CD14-positive monocyte (primary cell): ENCODE results near the gene TMEM63C. TPM values are rescaled to one million over a fixed set of nuclear protein-coding genes. Genes with fewer than 3 reads are reported as not detected.

ENCODE experiments used
- DNase-seq, 3 donors: peaks; one replicate each; pipeline ENCODE4 v3.0.0-alpha.2; 2011 to 2022
- H2AFZ ChIP-seq: 2 replicates; pipeline ENCODE4 v1.6.0; 2012; ENCODE audit warnings: mild to moderate bottlenecking, low read depth, low read length, inconsistent platforms; ENCODE audit not compliant: insufficient read depth, poor library complexity, severe bottlenecking
- H3K27ac ChIP-seq, 2 donors: 1 replicate in 1 of 2; 2 replicates in 1 of 2; pipeline ENCODE4 v1.5.1; 2012 to 2013; ENCODE audit warnings: low read length in 2 of 2, control low read depth in 1 of 2, inconsistent platforms in 1 of 2, low read depth in 1 of 2, mild to moderate bottlenecking in 1 of 2
- H3K27me3 ChIP-seq, 2 donors: one replicate each; pipeline versions ENCODE4 v1.6.0 to v1.6.1; 2011 to 2013; ENCODE audit warnings: low read length in 2 of 2; ENCODE audit not compliant: control insufficient read depth in 2 of 2, insufficient read depth in 2 of 2
- H3K36me3 ChIP-seq, 2 donors: replicated peaks in 1 of 2; 1 replicate in 1 of 2; 2 replicates in 1 of 2; pipeline versions ENCODE4 v1.5.1 to v1.6.1; 2012 to 2013; ENCODE audit warnings: low read length in 2 of 2, control low read depth in 1 of 2, inconsistent platforms in 1 of 2, mild to moderate bottlenecking in 1 of 2; ENCODE audit not compliant: insufficient read depth in 2 of 2, control insufficient read depth in 1 of 2
- H3K4me1 ChIP-seq, 2 donors: 1 replicate in 1 of 2; 2 replicates in 1 of 2; pipeline versions ENCODE4 v1.5.1 to v1.6.1; 2012 to 2013; ENCODE audit warnings: low read length in 2 of 2, control low read depth in 1 of 2, inconsistent platforms in 1 of 2, mild to moderate bottlenecking in 1 of 2, moderate library complexity in 1 of 2; ENCODE audit not compliant: insufficient read depth in 2 of 2, control insufficient read depth in 1 of 2
- H3K4me2 ChIP-seq: replicated peaks from 2 replicates; pipeline ENCODE3; 2012; ENCODE audit warnings: low read length, moderate library complexity, mild to moderate bottlenecking; ENCODE audit not compliant: poor library complexity, severe bottlenecking; ENCODE audit errors: extremely low read depth
- H3K4me3 ChIP-seq, 3 experiments: fragments of 200-600 bp in 1 of 3; sonication (generic) in 1 of 3; replicated peaks in 1 of 3; 1 replicate in 2 of 3; 2 replicates in 1 of 3; pipeline ENCODE4 v1.5.1; 2011 to 2013; ENCODE audit warnings: low read length in 3 of 3, mild to moderate bottlenecking in 3 of 3, control low read depth in 2 of 3, low read depth in 2 of 3, inconsistent platforms in 1 of 3, moderate library complexity in 1 of 3
- H3K79me2 ChIP-seq: 2 replicates; pipeline ENCODE4 v1.6.0; 2012; ENCODE audit warnings: mild to moderate bottlenecking, control low read depth, inconsistent platforms, low read length, moderate library complexity; ENCODE audit not compliant: insufficient read depth
- H3K9ac ChIP-seq: 2 replicates; pipeline ENCODE4 v1.6.0; 2017; ENCODE audit warnings: low read length, mild to moderate bottlenecking; ENCODE audit not compliant: insufficient read depth, poor library complexity, severe bottlenecking
- H3K9me3 ChIP-seq, 2 donors: replicated peaks in 1 of 2; 1 replicate in 1 of 2; 2 replicates in 1 of 2; pipeline versions ENCODE4 v1.5.1 to v1.6.1; 2012 to 2013; ENCODE audit warnings: low read length in 2 of 2, control low read depth in 1 of 2; ENCODE audit not compliant: control insufficient read depth in 1 of 2, insufficient read depth in 1 of 2
- H4K20me1 ChIP-seq: 2 replicates; pipeline ENCODE4 v1.6.0; 2012; ENCODE audit warnings: mild to moderate bottlenecking, low read length, control low read depth, moderate library complexity; ENCODE audit not compliant: insufficient read depth
- H3K27ac Mint-ChIP-seq, 7 donors: one replicate each; pipeline ENCODE4 v1.8.0; 2020; ENCODE audit warnings: mild to moderate bottlenecking in 7 of 7, mixed read lengths in 7 of 7, moderate library complexity in 6 of 7, inconsistent platforms in 2 of 7
- H3K27me3 Mint-ChIP-seq, 3 donors: one replicate each; pipeline ENCODE4 v1.8.0; 2021 to 2022; ENCODE audit warnings: low read depth in 3 of 3, mild to moderate bottlenecking in 3 of 3, mixed read lengths in 3 of 3, moderate library complexity in 3 of 3, inconsistent platforms in 1 of 3
- H3K36me3 Mint-ChIP-seq, 2 donors: one replicate each; pipeline ENCODE4 v1.8.0; 2020; ENCODE audit warnings: mixed read lengths in 2 of 2, inconsistent platforms in 1 of 2, mild to moderate bottlenecking in 1 of 2
- H3K4me1 Mint-ChIP-seq: one replicate; pipeline ENCODE4 v1.8.0; 2020; ENCODE audit warnings: mild to moderate bottlenecking, mixed read lengths
- H3K4me3 Mint-ChIP-seq, 2 donors: one replicate each; pipeline ENCODE4 v1.8.0; 2020; ENCODE audit warnings: mild to moderate bottlenecking in 2 of 2, mixed read lengths in 2 of 2, moderate library complexity in 1 of 2
- H3K9me3 Mint-ChIP-seq, 7 donors: one replicate each; pipeline ENCODE4 v1.8.0; 2020 to 2022; ENCODE audit warnings: mixed read lengths in 7 of 7, mild to moderate bottlenecking in 6 of 7, moderate library complexity in 6 of 7, inconsistent platforms in 2 of 7
- WGBS: methylation state at CpG from one replicate; pipeline ENCODE4 v1.1.5; 2013; ENCODE audit warnings: missing lambda C conversion rate; ENCODE audit not compliant: insufficient coverage; 5-methylcytosine and 5-hydroxymethylcytosine counted together
- intact Hi-C, 2 donors: fragments of 100-400 bp; cut with micrococcal nuclease; formaldehyde crosslinking; loops; one replicate each; pipeline versions ENCODE4 v1.15.0 to v1.15.1; 2023
- polyA plus RNA-seq, 3 donors: library from polyadenylated mRNA; depleted of rRNA in 1 of 3; unstranded in 2 of 3; stranded (reverse) in 1 of 3; fragments of 300-500 nt in 2 of 3; fragments of >200 nt in 1 of 3; fragmentation: Illumina TruSeq in 2 of 3; gene quantifications; 1 replicate in 2 of 3; 2 replicates in 1 of 3; pipeline ENCODE4 v1.2.3, GENCODE V29; 2012 to 2021
- TF ChIP-seq, protein P1 (sequence below): fragments of 200-600 bp; IDR thresholded peaks from one replicate; pipeline ENCODE4 v1.8.0; 2022; ENCODE audit warnings: antibody characterized with exemption, mild to moderate bottlenecking

Gene TMEM63C
- polyA plus RNA-seq, 3 donors, result 0.78 to 4.4 TPM; not detected in 1

GRCh38 chr14:77212097-77212870 lies 30.7 kb downstream of the TMEM63C start:
- no peak for DNase-seq
- Mint-ChIP-seq H3K4me1 (no peaks in the 10 kb centered on the region), H3K4me3 (no peak overlapping the region), H3K36me3 (no peaks in the 10 kb centered on the region), H3K27ac (no peak overlapping the region), H3K27me3 (peaks cover 11 to 14% (median 11%) of the 10 kb centered on the region in 3 donors), H3K9me3 (peaks cover 0 to 2% (median 0%) of the 10 kb centered on the region in 7 donors)
- no CpG with 5 or more reads among the region's 4 CpGs for WGBS
- Histone ChIP-seq H3K79me2 (no peaks in the 10 kb centered on the region), H3K4me3 (no peak overlapping the region), H3K4me1 (no peaks in the 10 kb centered on the region), H3K36me3 (no peaks in the 10 kb centered on the region), H3K9ac (no peak overlapping the region), H3K27me3 (no peaks in the 10 kb centered on the region), H3K9me3 (no peaks in the 10 kb centered on the region), H3K27ac (no peak overlapping the region), H2AFZ (no peak overlapping the region), H4K20me1 (peaks cover 9% of the 10 kb centered on the region), H3K4me2 (no peak overlapping the region)
- TF ChIP-seq, protein P1, sequence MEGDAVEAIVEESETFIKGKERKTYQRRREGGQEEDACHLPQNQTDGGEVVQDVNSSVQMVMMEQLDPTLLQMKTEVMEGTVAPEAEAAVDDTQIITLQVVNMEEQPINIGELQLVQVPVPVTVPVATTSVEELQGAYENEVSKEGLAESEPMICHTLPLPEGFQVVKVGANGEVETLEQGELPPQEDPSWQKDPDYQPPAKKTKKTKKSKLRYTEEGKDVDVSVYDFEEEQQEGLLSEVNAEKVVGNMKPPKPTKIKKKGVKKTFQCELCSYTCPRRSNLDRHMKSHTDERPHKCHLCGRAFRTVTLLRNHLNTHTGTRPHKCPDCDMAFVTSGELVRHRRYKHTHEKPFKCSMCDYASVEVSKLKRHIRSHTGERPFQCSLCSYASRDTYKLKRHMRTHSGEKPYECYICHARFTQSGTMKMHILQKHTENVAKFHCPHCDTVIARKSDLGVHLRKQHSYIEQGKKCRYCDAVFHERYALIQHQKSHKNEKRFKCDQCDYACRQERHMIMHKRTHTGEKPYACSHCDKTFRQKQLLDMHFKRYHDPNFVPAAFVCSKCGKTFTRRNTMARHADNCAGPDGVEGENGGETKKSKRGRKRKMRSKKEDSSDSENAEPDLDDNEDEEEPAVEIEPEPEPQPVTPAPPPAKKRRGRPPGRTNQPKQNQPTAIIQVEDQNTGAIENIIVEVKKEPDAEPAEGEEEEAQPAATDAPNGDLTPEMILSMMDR, result no peak
- intact Hi-C loops, result no loop called here

- H2AFZ ChIP-seq, result no peak overlapping the region
- peaks cover 0 to 2% (median 0%) of the 10 kb centered on the region in 7 donors for H3K9me3 Mint-ChIP-seq
- no peak overlapping the region for H3K4me3 ChIP-seq
- intact Hi-C loops, result no loop called here
- H4K20me1 ChIP-seq, result peaks cover 9% of the 10 kb centered on the region
- H3K9ac ChIP-seq, result no peak overlapping the region
- TF ChIP-seq, protein P1, result peak; percentile 47
- H3K4me3 Mint-ChIP-seq, result no peak overlapping the region
- WGBS, result 5% methylated on average over 14 of the region's 17 CpGs
- peaks cover 9 to 11% (median 10%) of the 10 kb centered on the region in 3 donors for H3K27me3 Mint-ChIP-seq
- H3K27ac ChIP-seq, result no peak overlapping the region
- no peak overlapping the region for H3K4me2 ChIP-seq
- H3K4me1 ChIP-seq, result no peaks in the 10 kb centered on the region
- H3K27ac Mint-ChIP-seq, result no peak overlapping the region
- H3K36me3 Mint-ChIP-seq, result no peaks in the 10 kb centered on the region
- no peaks in the 10 kb centered on the region for H3K4me1 Mint-ChIP-seq
- no peaks in the 10 kb centered on the region for H3K27me3 ChIP-seq
- no peak for DNase-seq
- H3K36me3 ChIP-seq, result no peaks in the 10 kb centered on the region
- no peaks in the 10 kb centered on the region for H3K9me3 ChIP-seq
- H3K79me2 ChIP-seq, result no peaks in the 10 kb centered on the region
These were observed 31.5 kb downstream of the TMEM63C start for GRCh38 chr14:77212943-77213678.
